HepG2 (cell line): ENCODE data around the gene TGDS. TPM values are rescaled to one million over a fixed set of nuclear protein-coding genes. Genes with fewer than 3 reads are reported as not detected.

ENCODE experiments used
- CSRNP1 ChIP-seq: sonication (generic); formaldehyde crosslinking; IDR thresholded peaks from 2 replicates; pipeline ENCODE4 v1.8.1; 2023; ENCODE audit warnings: mild to moderate bottlenecking, missing genetic modification reagents
- ETS1 ChIP-seq: sonication (generic); formaldehyde crosslinking; IDR thresholded peaks from 2 replicates; pipeline ENCODE4 v1.4.0; 2020; ENCODE audit warnings: missing genetic modification reagents
- FOXP1 ChIP-seq, 2 experiments: fragments of 450-650 bp in 1 of 2; IDR thresholded peaks; 2 replicates each; pipeline ENCODE4 v1.6.1; 2017 to 2018; ENCODE audit warnings: antibody characterized with exemption in 1 of 2
- GFI1 ChIP-seq: sonication (generic); formaldehyde crosslinking; IDR thresholded peaks from 2 replicates; pipeline ENCODE4 v1.5.0; 2020; ENCODE audit warnings: missing genetic modification reagents, mild to moderate bottlenecking, borderline replicate concordance
- HOXD1 ChIP-seq: sonication (generic); formaldehyde crosslinking; IDR thresholded peaks from 2 replicates; pipeline ENCODE4 v1.5.0; 2020; ENCODE audit warnings: missing genetic modification reagents
- LBX2 ChIP-seq: sonication (generic); formaldehyde crosslinking; IDR thresholded peaks from 2 replicates; pipeline ENCODE4 v1.5.0; 2020; ENCODE audit warnings: missing genetic modification reagents, mild to moderate bottlenecking, borderline replicate concordance
- MYC ChIP-seq: sonication (generic); formaldehyde crosslinking; IDR thresholded peaks from 2 replicates; pipeline ENCODE4 v1.9.0; 2021; ENCODE audit warnings: missing genetic modification reagents, borderline replicate concordance
- NRL ChIP-seq: sonication (generic); formaldehyde crosslinking; IDR thresholded peaks from 2 replicates; pipeline ENCODE4 v1.5.0; 2020; ENCODE audit warnings: missing genetic modification reagents, mild to moderate bottlenecking, moderate library complexity, borderline replicate concordance
- PPARG ChIP-seq: conservative IDR thresholded peaks from 2 replicates; pipeline ENCODE4 v1.6.1; 2016; ENCODE audit warnings: missing biosample characterization, missing genetic modification reagents
- SNAPC4 ChIP-seq: sonication (generic); formaldehyde crosslinking; IDR thresholded peaks from 2 replicates; pipeline ENCODE4 v1.4.0; 2020; ENCODE audit warnings: mild to moderate bottlenecking, missing genetic modification reagents
- SP5 ChIP-seq: IDR thresholded peaks from 2 replicates; pipeline ENCODE4 v1.6.1; 2016; ENCODE audit warnings: low read depth, borderline replicate concordance
- TBX3 ChIP-seq: fragments of 450-650 bp; IDR thresholded peaks from 2 replicates; pipeline ENCODE4 v1.6.1; 2017; ENCODE audit warnings: antibody characterized with exemption, mild to moderate bottlenecking, inconsistent platforms, borderline replicate concordance
- ZBTB34 ChIP-seq: sonication (generic); formaldehyde crosslinking; IDR thresholded peaks from 2 replicates; pipeline ENCODE4 v1.8.0; 2022; ENCODE audit warnings: mild to moderate bottlenecking, missing genetic modification reagents
- ZNF770 ChIP-seq: sonication (generic); formaldehyde crosslinking; IDR thresholded peaks from 2 replicates; pipeline ENCODE4 v1.5.0; 2020; ENCODE audit warnings: mild to moderate bottlenecking, missing genetic modification reagents
- polyA plus RNA-seq, 8 experiments: library from polyadenylated mRNA; depleted of rRNA in 3 of 8; stranded (reverse) in 7 of 8; unstranded in 1 of 8; fragments of >200 nt; fragmentation: Illumina TruSeq in 4 of 8; extraction: Trizol in 4 of 8; gene quantifications; 2 replicates each; pipeline versions ENCODE4 v1.2.1 to v1.2.3, GENCODE V29; 2011 to 2016; ENCODE audit warnings: low read depth in 4 of 8, missing spikeins in 1 of 8, mixed read lengths in 1 of 8; ENCODE audit not compliant: insufficient read depth in 1 of 8
- total RNA-seq, 5 experiments: library from RNA; depleted of rRNA; stranded (reverse); fragments of >200 nt; fragmentation: Illumina TruSeq; extraction: Trizol; gene quantifications; 2 replicates each; pipeline ENCODE4 v1.2.3, GENCODE V29; 2016; ENCODE audit warnings: low read depth in 1 of 5

TGDS gene
- total and polyA plus RNA-seq, 2 of the 13 experiments (the other 11 are each of a cell fraction or from before 2014, with no cell fraction given): 15.5 to 17.9 TPM

GRCh38 chr13:94549232-94550061 is 46.5 kb downstream of the TGDS start (continued):
- TF ChIP-seq ETS1 (CRISPR knock-in tag) (no peak), FOXP1 (IDR thresholded peaks at IDR 0.05) (no peak), FOXP1 (CRISPR knock-in tag; IDR thresholded peaks at IDR 0.05) (no peak), CSRNP1 (CRISPR knock-in tag) (peak; percentile 39; the same call in 1 of the 2 replicates), PPARG (CRISPR knock-in tag) (0 out of 2 replicates have a peak, but pooled peaks have one; percentile 6), ZBTB34 (CRISPR knock-in tag) (peak; percentile 18; the same call in 1 of the 2 replicates), ZNF770 (CRISPR knock-in tag) (peak; percentile 27; the same call in 1 of the 2 replicates), HOXD1 (no peak), MYC (CRISPR knock-in tag) (peak; percentile 39; the same call in 1 of the 2 replicates), GFI1 (peak; percentile 93), TBX3 (no peak), LBX2 (CRISPR knock-in tag) (0 out of 2 replicates have a peak, but pooled peaks have one; percentile 35), SP5 (no peak), SNAPC4 (peak; percentile 21; the same call in 1 of the 2 replicates), NRL (CRISPR knock-in tag) (peak; percentile 42; the same call in 1 of the 2 replicates)
